Tibial artery (tissue), 4 donors: Measurements from ENCODE around the gene PTPRG.

Source experiments
- DNase-seq, 2 donors: peaks; one replicate each; pipeline ENCODE4 v3.0.0-alpha.2; 2019
- H3K27ac ChIP-seq, 2 donors: fragments of 200-600 bp; sonication (generic) in 1 of 2; 1 replicate in 1 of 2; 2 replicates in 1 of 2; pipeline ENCODE4 v1.5.1; 2018 to 2019; ENCODE audit warnings: mild to moderate bottlenecking in 1 of 2
- H3K27me3 ChIP-seq, 2 donors: fragments of 200-600 bp; sonication (generic) in 1 of 2; one replicate each; pipeline versions ENCODE4 v1.5.1 to v1.6.0; 2016 to 2019
- H3K36me3 ChIP-seq, 3 donors: fragments of 200-600 bp; sonication (generic) in 2 of 3; one replicate each; pipeline ENCODE4 v1.5.1; 2016 to 2019; ENCODE audit warnings: mild to moderate bottlenecking in 2 of 3
- H3K4me1 ChIP-seq, 4 donors: fragments of 200-600 bp; sonication (generic) in 2 of 4; 1 replicate in 3 of 4; 2 replicates in 1 of 4; pipeline ENCODE4 v1.5.1; 2016 to 2019
- H3K4me3 ChIP-seq, 2 donors: fragments of 200-600 bp; sonication (generic) in 1 of 2; 1 replicate in 1 of 2; 2 replicates in 1 of 2; pipeline ENCODE4 v1.5.1; 2018 to 2019; ENCODE audit warnings: mild to moderate bottlenecking in 2 of 2
- H3K9me3 ChIP-seq, 3 donors: fragments of 200-600 bp; sonication (generic) in 1 of 3; one replicate each; pipeline ENCODE4 v1.5.1; 2016 to 2019
- CTCF ChIP-seq, 2 experiments: fragments of 200-600 bp in 1 of 2; fragments of 450-650 bp in 1 of 2; IDR thresholded peaks; one replicate each; pipeline ENCODE4 v1.5.1; 2017 to 2019; ENCODE audit warnings: antibody characterized with exemption in 2 of 2, mild to moderate bottlenecking in 1 of 2, moderate library complexity in 1 of 2
- intact Hi-C: fragments of 100-400 bp; cut with DNase I; formaldehyde crosslinking; loops from one replicate; pipeline ENCODE4 v1.15.0; 2023; ENCODE audit warnings: low total_unique reads

Gene PTPRG

GRCh38 chr3:61579685-61580084 lies 18.3 kb downstream of the PTPRG start:
- H3K27ac ChIP-seq: peak overlapping the region in 1 of 2 donors; percentile 36
- intact Hi-C loops: no loop called here
- H3K4me1 ChIP-seq: peaks cover 0 to 97% (median 32%) of the 10 kb centered on the region in 4 donors

GRCh38 chr3:61580982-61581643 lies 19.7 kb downstream of the PTPRG start:
- Histone ChIP-seq H3K9me3 (no peaks in the 10 kb centered on the region), H3K36me3 (no peaks in the 10 kb centered on the region), H3K4me1 (peaks cover 0 to 83% (median 31%) of the 10 kb centered on the region in 4 donors), H3K27me3 (no peaks in the 10 kb centered on the region), H3K27ac (peak overlapping the region; percentile 31 to 33), H3K4me3 (no peak overlapping the region)
- intact Hi-C loops: no loop called here
- TF ChIP-seq CTCF (IDR thresholded peaks at IDR 0.05): no peak
- no peak for DNase-seq

More at GRCh38 chr3:61579685-61580084, 18.3 kb downstream of the PTPRG start:
- H3K36me3 ChIP-seq: no peaks in the 10 kb centered on the region
- H3K4me3 ChIP-seq: no peak overlapping the region
- TF ChIP-seq CTCF (IDR thresholded peaks at IDR 0.05): no peak
- H3K9me3 ChIP-seq: no peaks in the 10 kb centered on the region
- no peaks in the 10 kb centered on the region for H3K27me3 ChIP-seq
- DNase-seq: no peak

GRCh38 chr3:61582287-61582686 lies 20.9 kb downstream of the PTPRG start:
- intact Hi-C loops: no loop called here
- H3K27ac ChIP-seq: no peak overlapping the region
- H3K9me3 ChIP-seq: no peaks in the 10 kb centered on the region
- H3K36me3 ChIP-seq: no peaks in the 10 kb centered on the region
- peaks cover 0 to 71% (median 27%) of the 10 kb centered on the region in 4 donors for H3K4me1 ChIP-seq
- no peak for DNase-seq
- H3K27me3 ChIP-seq: no peaks in the 10 kb centered on the region
- no peak for TF ChIP-seq CTCF (IDR thresholded peaks at IDR 0.05)
- H3K4me3 ChIP-seq: no peak overlapping the region

GRCh38 chr3:61582846-61583245 lies 21.5 kb downstream of the PTPRG start:
- Histone ChIP-seq H3K27ac (no peak overlapping the region), H3K9me3 (no peaks in the 10 kb centered on the region), H3K36me3 (no peaks in the 10 kb centered on the region), H3K4me1 (peaks cover 0 to 71% (median 26%) of the 10 kb centered on the region in 4 donors), H3K27me3 (no peaks in the 10 kb centered on the region), H3K4me3 (no peak overlapping the region)
- no peak for TF ChIP-seq CTCF (IDR thresholded peaks at IDR 0.05)
- DNase-seq: no peak
- intact Hi-C loops: no loop called here

GRCh38 chr3:61583890-61584875 lies 22.8 kb downstream of the PTPRG start:
- Histone ChIP-seq H3K4me3 (no peak overlapping the region), H3K27me3 (no peaks in the 10 kb centered on the region), H3K27ac (no peak overlapping the region), H3K9me3 (no peaks in the 10 kb centered on the region), H3K36me3 (peaks cover 0 to 9% (median 4%) of the 10 kb centered on the region in 3 donors), H3K4me1 (peaks cover 0 to 71% (median 14%) of the 10 kb centered on the region in 4 donors)
- DNase-seq: no peak
- TF ChIP-seq CTCF (IDR thresholded peaks at IDR 0.05): no peak
- intact Hi-C loops: no loop called here
